B cell (primary cell): ENCODE data around the gene GRIP1. TPM values are rescaled to one million over a fixed set of nuclear protein-coding genes. Genes with fewer than 3 reads are reported as not detected.

ENCODE experiments used
- ATAC-seq: fragments of 200-7000 bp; cut with Tn5 transposase; one replicate; pipeline ENCODE4 v1.10.0; 2021; ENCODE audit warnings: low read depth, mild to moderate bottlenecking, moderate number of reproducible peaks, moderate library complexity
- CTCF ChIA-PET: fragments of 350-600 bp; sonication (Branson Sonifier 250); formaldehyde crosslinking; loops from one replicate; lab custom pipeline; 2021; ENCODE audit warnings: antibody characterized with exemption, inconsistent platforms; lab: Charles Lee
- POLR2A ChIA-PET: fragments of 350-600 bp; sonication (Branson Sonifier 250); formaldehyde crosslinking; loops from one replicate; lab custom pipeline; 2021; ENCODE audit warnings: antibody characterized with exemption; lab: Charles Lee
- DNase-seq: peaks from one replicate; pipeline ENCODE4 v3.0.0; 2013
- H2AFZ ChIP-seq: 2 replicates; pipeline ENCODE4 v1.6.1; 2012; ENCODE audit warnings: mild to moderate bottlenecking, low read depth, low read length; ENCODE audit not compliant: insufficient read depth, poor library complexity, severe bottlenecking
- H3K27ac ChIP-seq, 2 donors: 1 replicate in 1 of 2; 2 replicates in 1 of 2; pipeline ENCODE4 v1.5.1; 2012 to 2013; ENCODE audit warnings: low read length in 2 of 2, mild to moderate bottlenecking in 2 of 2, moderate library complexity in 1 of 2
- H3K27me3 ChIP-seq, 4 experiments: fragments of 200-600 bp in 1 of 4; sonication (generic) in 1 of 4; replicated peaks in 1 of 4; 1 replicate in 2 of 4; 2 replicates in 2 of 4; pipeline versions ENCODE4 v1.6.1 to v1.7.0; 2013 to 2016; ENCODE audit warnings: low read length in 3 of 4, mild to moderate bottlenecking in 2 of 4, mixed read lengths in 1 of 4, moderate library complexity in 1 of 4; ENCODE audit not compliant: insufficient read depth in 4 of 4, control insufficient read depth in 3 of 4; ENCODE audit errors: control extremely low read depth in 1 of 4
- H3K36me3 ChIP-seq, 2 experiments: replicated peaks in 1 of 2; 1 replicate in 1 of 2; 2 replicates in 1 of 2; pipeline versions ENCODE4 v1.6.1 to v1.7.1; 2013; ENCODE audit warnings: low read length in 1 of 2; ENCODE audit not compliant: insufficient read depth in 2 of 2, control insufficient read depth in 1 of 2; ENCODE audit errors: control extremely low read depth in 1 of 2, extremely low read depth in 1 of 2
- H3K4me1 ChIP-seq, 2 donors: fragments of 200-600 bp in 1 of 2; sonication (generic) in 1 of 2; 1 replicate in 1 of 2; 2 replicates in 1 of 2; pipeline versions ENCODE4 v1.5.1 to v1.6.1; 2013 to 2017; ENCODE audit warnings: low read length in 2 of 2; ENCODE audit not compliant: control insufficient read depth in 2 of 2, insufficient read depth in 2 of 2
- H3K4me2 ChIP-seq: replicated peaks from 2 replicates; pipeline ENCODE3; 2012; ENCODE audit warnings: mild to moderate bottlenecking, low read depth, low read length; ENCODE audit not compliant: poor library complexity, severe bottlenecking
- H3K4me3 ChIP-seq, 5 experiments: fragments of 200-600 bp in 1 of 5; sonication (generic) in 1 of 5; 1 replicate in 3 of 5; 2 replicates in 2 of 5; pipeline versions ENCODE4 v1.5.1 to v1.7.0; 2011 to 2016; ENCODE audit warnings: low read length in 4 of 5, mild to moderate bottlenecking in 4 of 5, low read depth in 2 of 5, control low read depth in 1 of 5, moderate library complexity in 1 of 5; ENCODE audit not compliant: insufficient read depth in 1 of 5; ENCODE audit errors: control extremely low read depth in 1 of 5, extremely low read depth in 1 of 5
- H3K79me2 ChIP-seq: fragments of 200-600 bp; sonication (generic); one replicate; pipeline ENCODE4 v1.6.0; 2016; ENCODE audit warnings: low read length; ENCODE audit not compliant: control insufficient read depth, insufficient read depth
- H3K9ac ChIP-seq: fragments of 200-600 bp; sonication (generic); 2 replicates; pipeline ENCODE4 v1.6.1; 2017; ENCODE audit warnings: mild to moderate bottlenecking, low read length, moderate library complexity
- H3K9me3 ChIP-seq, 3 donors: one replicate each; pipeline versions ENCODE4 v1.6.1 to v1.7.1; 2013; ENCODE audit warnings: low read length in 2 of 3; ENCODE audit not compliant: control insufficient read depth in 2 of 3, insufficient read depth in 1 of 3; ENCODE audit errors: control extremely low read depth in 1 of 3
- H4K20me1 ChIP-seq: 2 replicates; pipeline ENCODE4 v1.6.0; 2012; ENCODE audit warnings: mild to moderate bottlenecking, low read length; ENCODE audit not compliant: insufficient read depth, control insufficient read depth, poor library complexity, severe bottlenecking
- H3K27ac Mint-ChIP-seq: one replicate; pipeline ENCODE4 v1.8.0; 2021; ENCODE audit warnings: mixed read lengths
- H3K27me3 Mint-ChIP-seq: one replicate; pipeline ENCODE4 v1.8.0; 2021; ENCODE audit warnings: mixed read lengths
- H3K4me1 Mint-ChIP-seq: one replicate; pipeline ENCODE4 v1.8.0; 2021; ENCODE audit warnings: mixed read lengths
- H3K4me3 Mint-ChIP-seq: one replicate; pipeline ENCODE4 v1.8.0; 2021; ENCODE audit warnings: mixed read lengths
- H3K9me3 Mint-ChIP-seq: one replicate; pipeline ENCODE4 v1.8.0; 2022; ENCODE audit warnings: mixed read lengths; ENCODE audit not compliant: insufficient read depth
- CTCF ChIP-seq: fragments of 200-600 bp; IDR thresholded peaks from one replicate; pipeline ENCODE4 v1.8.0; 2022; ENCODE audit warnings: antibody characterized with exemption, mild to moderate bottlenecking
- EZH2 ChIP-seq: IDR thresholded peaks from 2 replicates; pipeline ENCODE4 v1.6.1; 2012; ENCODE audit warnings: borderline replicate concordance, low read depth, mild to moderate bottlenecking, moderate library complexity, low read length; ENCODE audit not compliant: insufficient read depth, poor library complexity, severe bottlenecking
- WGBS: methylation state at CpG from one replicate; pipeline ENCODE4 v1.1.5; 2013; ENCODE audit warnings: missing lambda C conversion rate; ENCODE audit not compliant: insufficient coverage; 5-methylcytosine and 5-hydroxymethylcytosine counted together
- intact Hi-C: fragments of 100-400 bp; cut with micrococcal nuclease; formaldehyde crosslinking; loops from one replicate; pipeline ENCODE4 v1.10.0; 2022
- polyA plus RNA-seq: library from polyadenylated mRNA; depleted of rRNA; stranded (reverse); fragments of >200 nt; gene quantifications from 2 replicates; pipeline ENCODE4 v1.2.3, GENCODE V29; 2012
- total RNA-seq, 2 donors: library from RNA; stranded (reverse); fragments of 120-200 nt in 1 of 2; gene quantifications; 1 replicate in 1 of 2; 2 replicates in 1 of 2; pipeline versions ENCODE4 v1.2.3 to v1.2.4, GENCODE V29; 2013 to 2022

Gene GRIP1
- total and polyA plus RNA-seq, 2 donors (not counting 1 experiment from before 2014, with no cell fraction given) = 0.22 TPM; not detected in 1

GRCh38 chr12:66665435-66665985, 13.4 kb downstream of the GRIP1 start:
- POLR2A ChIA-PET = no interaction called here
- H3K9me3 ChIP-seq = no peaks in the 10 kb centered on the region
- H2AFZ ChIP-seq = no peak overlapping the region
- peak overlapping the region; percentile 10 for H3K4me2 ChIP-seq
- no CpG with 5 or more reads among the region's 3 CpGs for WGBS
- Mint-ChIP-seq H3K4me1 (peaks cover 37% of the 10 kb centered on the region), H3K9me3 (no peaks in the 10 kb centered on the region), H3K27me3 (no peaks in the 10 kb centered on the region), H3K4me3 (no peak overlapping the region), H3K27ac (no peak overlapping the region)
- no peak for DNase-seq
- peaks cover 30 to 37% of the 10 kb centered on the region in 2 donors for H3K4me1 ChIP-seq
- no peaks in the 10 kb centered on the region for H3K36me3 ChIP-seq
- no peaks in the 10 kb centered on the region for H3K27me3 ChIP-seq
- H4K20me1 ChIP-seq = no peaks in the 10 kb centered on the region
- no peak for TF ChIP-seq CTCF
- no peak for TF ChIP-seq EZH2
- intact Hi-C loops = no loop called here
- H3K9ac ChIP-seq = no peak overlapping the region
- CTCF ChIA-PET = interaction anchor here (0.6 to 1.4 kb wide), 3 partner anchors 16 to 1419 kb away, joined by 3 to 5 read pairs (median 3); no protein-coding TSS in a partner anchor
- H3K4me3 ChIP-seq = no peak overlapping the region
- no peak for ATAC-seq
- H3K79me2 ChIP-seq = no peaks in the 10 kb centered on the region
- no peak overlapping the region for H3K27ac ChIP-seq

GRCh38 chr12:66664076-66664475, 14.8 kb downstream of the GRIP1 start:
- Histone ChIP-seq H4K20me1 (no peaks in the 10 kb centered on the region), H3K79me2 (no peaks in the 10 kb centered on the region), H3K9ac (no peak overlapping the region), H3K27ac (no peak overlapping the region), H3K27me3 (no peaks in the 10 kb centered on the region), H3K4me1 (peaks cover 30 to 37% of the 10 kb centered on the region in 2 donors), H3K4me3 (no peak overlapping the region), H3K36me3 (no peaks in the 10 kb centered on the region), H3K4me2 (no peak overlapping the region), H2AFZ (no peak overlapping the region), H3K9me3 (no peaks in the 10 kb centered on the region)
- Mint-ChIP-seq H3K4me3 (no peak overlapping the region), H3K4me1 (peaks cover 37% of the 10 kb centered on the region), H3K27ac (no peak overlapping the region), H3K27me3 (no peaks in the 10 kb centered on the region), H3K9me3 (no peaks in the 10 kb centered on the region)
- TF ChIP-seq EZH2 (no peak), CTCF (no peak)
- no peak for ATAC-seq
- whole genome bisulfite sequencing = no CpG with 5 or more reads among the region's 1 CpG
- DNase-seq = no peak
- CTCF ChIA-PET = interaction anchor here (0.7 to 1.4 kb wide), 4 partner anchors 15 to 394 kb away, joined by 3 to 5 read pairs (median 3); no protein-coding TSS in a partner anchor
- POLR2A ChIA-PET = no interaction called here
- intact Hi-C loops = loop anchor here (5.0 kb wide), 1 partner anchor 42 kb away; no protein-coding TSS in a partner anchor
